ENCODE data around the gene CDK2.
"Not testable (repeated sequence)": the region's sequence is repeated elsewhere in the genome, so short reads cannot be mapped to it uniquely, and the experiment has no call there.

CDK2 gene

DNA sequence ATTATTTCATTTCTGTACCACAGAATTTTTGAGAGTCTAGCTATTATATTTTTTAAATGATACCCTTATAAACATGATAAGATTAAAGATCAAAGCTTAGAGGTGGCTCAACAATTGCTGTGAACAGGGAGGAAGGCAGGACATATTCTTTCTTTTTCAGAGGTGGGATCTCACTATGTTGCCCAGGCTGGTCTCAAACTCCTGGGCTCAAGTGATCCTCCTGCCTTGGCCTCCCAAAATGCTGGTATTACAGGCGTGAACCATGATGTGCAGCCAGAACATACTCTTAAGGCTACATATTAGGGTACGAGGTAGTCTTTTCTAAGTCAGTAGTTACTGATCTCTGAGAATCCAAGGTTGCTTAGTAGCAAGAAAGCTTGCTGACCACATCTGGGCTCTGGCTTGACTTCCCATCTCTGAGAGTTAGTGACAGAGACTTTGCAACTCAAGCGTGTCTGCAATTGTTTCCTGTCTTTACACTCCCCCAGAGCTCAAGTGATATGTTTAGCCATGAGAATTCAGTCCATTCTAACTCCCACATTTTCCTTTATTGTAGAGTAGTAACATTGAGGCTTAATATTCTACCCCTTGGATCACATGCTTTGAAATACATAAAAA is 15.8 kb downstream of the CDK2 start:
- DNase-seq, result peak; percentile 68

DNA sequence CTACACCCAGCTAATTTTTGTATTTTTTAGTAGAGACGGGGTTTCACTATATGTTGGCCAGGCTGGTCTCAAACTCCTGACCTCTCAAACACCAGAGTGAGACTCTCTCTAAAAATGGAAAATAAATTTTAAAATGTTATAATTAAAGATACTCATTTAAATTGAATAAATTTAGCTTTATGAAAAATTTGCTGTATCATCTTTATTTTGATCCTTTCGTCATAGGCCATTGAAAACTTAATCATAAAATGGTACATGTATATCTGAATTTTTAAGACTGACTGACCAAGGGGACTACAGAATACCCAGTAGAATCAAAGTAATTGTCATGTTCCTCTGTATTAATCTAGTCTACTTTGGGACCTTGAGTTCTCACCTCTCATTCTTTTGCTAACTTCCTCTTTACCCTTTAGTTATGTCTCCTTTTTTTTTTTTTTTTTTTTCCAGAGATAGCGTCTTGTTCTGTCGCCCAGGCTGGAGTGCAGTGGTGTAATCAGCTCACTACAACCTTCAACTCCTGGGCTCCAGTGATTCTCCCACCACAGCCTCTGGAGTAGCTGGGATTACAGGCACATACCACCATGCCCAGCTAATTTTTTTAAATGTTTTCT is 16.7 kb downstream of the CDK2 start:
- peak; percentile 54 for DNase-seq

DNA sequence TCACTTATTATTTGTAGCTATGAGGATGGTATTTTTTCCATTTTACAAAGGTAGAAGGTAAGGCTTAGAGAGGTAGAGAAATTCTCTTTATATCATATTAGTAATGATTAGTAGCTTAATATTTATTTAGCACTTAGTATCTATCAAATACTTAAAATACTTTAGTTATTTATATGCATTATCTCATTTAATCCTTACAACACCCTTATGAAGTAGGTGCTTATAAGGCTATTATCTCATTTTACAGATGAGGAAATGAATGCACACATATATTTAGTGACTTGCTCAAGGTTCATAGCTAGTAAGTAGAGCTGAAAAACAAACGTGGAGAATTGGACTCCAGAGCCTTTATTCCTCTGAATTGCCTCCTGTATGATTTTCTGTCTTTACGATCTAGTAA is 18.2 kb downstream of the CDK2 start:
- no peak for DNase-seq

DNA sequence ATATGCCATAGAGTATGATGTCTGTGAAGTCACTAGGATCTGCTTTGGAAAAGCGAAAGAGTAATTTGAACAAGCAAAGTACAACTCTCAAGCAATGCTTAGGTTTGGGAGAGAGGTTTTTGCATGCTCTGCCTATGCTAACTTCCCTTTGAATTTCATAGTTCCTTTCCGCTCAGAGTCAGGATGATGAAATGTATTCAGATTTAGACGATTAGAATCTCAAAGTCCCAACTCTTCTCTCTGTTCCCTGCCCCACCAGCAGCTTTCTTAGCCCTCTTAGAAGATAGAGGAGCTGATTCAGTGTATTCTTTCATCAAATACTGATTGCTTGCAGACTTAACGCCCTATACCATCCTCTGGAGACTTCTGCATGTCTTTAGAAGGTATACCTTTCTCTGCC is 18.7 kb downstream of the CDK2 start:
- no peak for DNase-seq

DNA sequence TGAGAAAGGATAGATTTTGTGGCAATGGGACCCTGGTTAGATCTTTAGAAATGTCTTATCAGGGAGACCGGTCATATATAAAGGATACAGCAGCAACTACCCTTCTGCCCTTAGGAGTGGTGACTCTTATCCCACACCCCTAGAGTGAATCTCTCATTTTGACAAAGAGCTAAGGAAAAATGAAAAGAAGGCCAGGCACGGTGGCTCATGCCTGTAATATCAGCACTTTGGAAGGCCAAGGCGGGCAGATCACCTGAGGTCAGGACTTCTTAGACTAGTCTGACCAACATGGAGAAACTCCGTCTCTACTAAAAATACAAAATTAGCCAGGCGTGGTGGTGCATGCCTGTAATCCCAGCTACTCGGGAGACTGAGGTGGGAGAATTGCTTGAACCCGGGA is 19.3 kb downstream of the CDK2 start:
- DNase-seq, result not testable (repeated sequence)

DNA sequence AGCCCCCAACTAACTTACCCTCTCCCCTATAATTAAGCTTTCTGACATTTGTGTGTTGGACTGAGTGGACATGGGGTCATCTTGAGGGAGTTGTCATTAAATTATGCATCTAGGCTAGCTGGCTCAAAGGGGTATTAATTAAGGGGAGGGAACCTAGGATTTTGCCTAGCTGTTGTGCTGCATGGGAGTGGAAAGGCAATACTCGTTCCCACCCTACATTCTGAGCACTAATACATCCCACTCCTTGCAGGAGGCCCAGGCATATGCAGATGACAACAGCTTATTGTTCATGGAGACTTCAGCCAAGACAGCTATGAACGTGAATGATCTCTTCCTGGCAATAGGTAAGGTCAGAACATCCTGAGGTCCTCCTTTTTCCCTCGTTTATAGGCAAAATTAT is 24.5 kb downstream of the CDK2 start:
- no peak for DNase-seq

DNA sequence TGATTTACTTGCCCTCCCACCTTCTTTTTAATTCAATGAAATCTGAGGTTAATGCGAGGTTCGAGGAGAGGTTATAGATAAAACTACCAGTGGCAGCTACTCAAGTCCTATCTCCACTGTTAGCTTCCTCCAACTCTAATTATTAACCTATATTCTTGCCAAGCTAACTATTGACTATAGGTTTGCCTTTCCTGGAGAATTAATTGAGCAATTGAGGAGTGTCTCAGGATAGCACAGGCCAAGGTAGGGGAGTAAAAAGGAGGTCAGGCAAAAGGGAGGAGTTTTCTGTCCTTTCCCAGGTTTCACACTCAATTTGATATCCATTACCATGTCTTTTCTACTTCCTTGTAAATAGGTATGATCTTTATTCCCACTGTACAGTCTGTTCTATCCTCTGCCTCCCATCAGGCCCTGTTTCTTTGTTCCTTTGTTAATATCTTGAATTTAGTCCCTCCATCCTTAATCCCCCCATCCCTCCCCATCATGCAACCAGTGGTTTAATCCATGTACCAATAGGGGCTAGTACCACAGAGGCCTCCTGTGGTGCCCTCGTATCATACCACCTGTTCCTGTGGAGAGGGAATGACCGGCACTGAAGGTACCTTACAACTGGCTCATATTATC is 26.7 kb downstream of the CDK2 start:
- no peak for DNase-seq

DNA sequence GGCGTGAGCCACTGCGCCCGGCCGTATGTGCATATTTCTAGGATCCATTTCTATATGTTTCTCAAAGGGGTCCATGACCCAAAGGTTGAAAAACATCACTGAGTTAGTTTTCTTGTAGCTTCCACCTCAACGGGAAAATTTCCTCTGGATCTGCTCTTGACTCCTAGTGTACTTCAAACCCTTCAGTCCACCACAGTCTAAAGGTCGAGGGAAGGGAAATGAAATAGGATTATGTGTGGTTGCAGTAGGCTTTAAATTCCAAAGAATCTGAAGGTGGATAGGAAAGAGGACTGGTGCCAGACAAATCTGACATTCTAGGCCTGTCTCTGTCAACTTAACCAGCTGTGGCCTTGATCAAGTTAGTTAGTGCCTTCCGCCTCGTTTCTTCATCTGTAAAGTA is 28.7 kb downstream of the CDK2 start:
- no peak for DNase-seq

DNA sequence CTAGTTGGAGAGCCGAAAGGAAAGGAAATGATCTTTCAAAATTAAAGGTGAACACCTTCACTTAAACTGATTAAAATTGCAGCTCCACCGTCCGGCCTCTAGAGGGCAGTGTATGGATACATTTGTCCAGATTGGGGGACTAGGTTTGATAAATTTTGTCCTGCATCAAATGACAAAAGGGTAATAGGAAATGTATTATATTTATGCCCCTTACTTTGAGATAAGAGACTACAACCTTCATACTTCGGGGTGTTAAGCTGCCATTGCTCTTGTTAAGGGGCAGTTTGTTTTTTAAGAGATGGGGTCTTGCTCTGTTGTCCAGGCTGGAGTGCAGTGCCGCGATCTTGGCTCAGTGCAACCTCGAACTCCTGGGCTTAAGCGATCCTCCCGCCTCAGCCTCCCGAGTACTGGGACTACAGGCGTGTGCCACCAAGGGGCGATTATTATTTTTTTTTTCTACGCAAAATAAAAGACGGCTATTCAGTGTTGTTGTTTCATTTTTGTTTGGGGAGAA is 29.6 kb downstream of the CDK2 start:
- DNase-seq, result peak; percentile 64

DNA sequence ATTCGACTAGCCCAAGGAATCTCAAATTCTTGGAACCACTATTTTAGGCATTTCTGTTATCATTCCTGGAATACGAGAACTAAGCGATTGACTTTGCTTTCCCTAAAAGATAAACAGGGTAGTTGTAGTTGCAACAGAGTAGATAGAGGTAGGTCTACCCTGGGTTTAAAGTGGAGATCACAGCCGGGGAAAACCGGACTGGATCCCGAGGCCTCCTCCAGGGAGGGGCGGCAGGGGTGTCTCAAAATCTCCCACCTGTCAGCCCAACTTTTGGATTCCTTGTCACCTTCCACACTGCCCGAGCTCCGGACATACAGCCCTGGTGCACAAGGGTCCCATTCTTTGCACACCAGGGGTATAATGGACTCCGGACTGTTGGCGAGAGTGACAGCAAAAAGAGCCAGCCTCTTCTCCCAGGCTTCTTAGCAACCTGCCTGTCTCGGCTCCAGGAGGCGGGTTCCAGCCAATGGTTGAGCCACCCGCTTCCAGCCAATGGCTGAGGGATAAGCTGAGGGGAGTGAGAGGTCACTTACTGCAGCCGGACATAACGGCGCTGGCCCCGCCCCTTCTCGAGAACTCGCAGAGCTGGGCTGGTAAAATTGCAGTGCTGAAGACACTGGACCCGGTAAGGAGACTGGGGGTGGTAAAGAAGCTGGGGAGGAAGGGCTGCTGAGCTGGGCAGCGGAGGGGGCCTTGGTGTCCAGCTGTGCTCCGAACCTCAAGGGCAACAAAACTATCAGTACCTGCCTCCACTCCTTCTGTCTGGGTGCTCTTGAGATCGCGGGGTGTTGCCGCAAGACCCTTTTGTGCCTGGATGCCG is 30.3 kb downstream of the CDK2 start, which contains the start of gene SUOX:
Gene SUOX (plus strand): TSS at position 562 of the 820 bp plus-strand sequence. CDS start 4,946 bp downstream, outside the sequence.
- peak; percentile 97 for DNase-seq

DNA sequence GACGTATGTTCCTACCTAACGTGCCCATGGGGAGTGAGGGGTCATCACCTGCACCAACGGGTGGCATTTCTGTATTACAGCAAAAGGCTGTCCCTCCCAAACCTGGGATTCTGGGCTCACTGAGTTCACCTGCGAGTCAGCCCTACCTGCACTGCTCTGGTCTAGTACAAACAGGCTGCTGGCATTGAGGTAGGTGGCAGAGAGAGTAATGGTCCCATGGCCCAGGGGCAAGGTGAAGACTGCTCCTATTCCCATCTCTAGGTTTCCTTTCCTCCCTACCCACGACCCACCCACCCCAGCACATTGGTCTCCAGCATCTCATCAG is 30.9 kb downstream of the CDK2 start:
- DNase-seq, result no peak

DNA sequence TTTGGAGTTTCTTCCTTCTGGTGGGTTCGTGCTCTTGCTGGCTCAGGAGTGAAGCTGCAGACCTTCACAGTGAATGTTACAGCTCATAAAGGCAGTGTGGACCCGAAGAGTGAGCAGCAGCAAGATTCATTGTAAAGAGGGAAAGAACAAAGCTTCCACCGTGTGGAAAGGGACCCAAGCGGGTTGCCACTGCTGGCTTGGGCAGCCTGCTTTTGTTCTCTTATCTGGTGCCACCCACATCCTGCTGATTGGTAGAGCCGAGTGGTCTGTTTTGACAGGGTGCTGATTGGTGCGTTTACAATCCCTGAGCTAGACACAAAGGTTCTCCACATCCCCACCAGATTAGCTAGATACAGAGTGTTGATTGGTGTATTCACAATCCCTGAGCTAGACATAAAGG is 32.9 kb downstream of the CDK2 start:
- DNase-seq, result not testable (repeated sequence)

DNA sequence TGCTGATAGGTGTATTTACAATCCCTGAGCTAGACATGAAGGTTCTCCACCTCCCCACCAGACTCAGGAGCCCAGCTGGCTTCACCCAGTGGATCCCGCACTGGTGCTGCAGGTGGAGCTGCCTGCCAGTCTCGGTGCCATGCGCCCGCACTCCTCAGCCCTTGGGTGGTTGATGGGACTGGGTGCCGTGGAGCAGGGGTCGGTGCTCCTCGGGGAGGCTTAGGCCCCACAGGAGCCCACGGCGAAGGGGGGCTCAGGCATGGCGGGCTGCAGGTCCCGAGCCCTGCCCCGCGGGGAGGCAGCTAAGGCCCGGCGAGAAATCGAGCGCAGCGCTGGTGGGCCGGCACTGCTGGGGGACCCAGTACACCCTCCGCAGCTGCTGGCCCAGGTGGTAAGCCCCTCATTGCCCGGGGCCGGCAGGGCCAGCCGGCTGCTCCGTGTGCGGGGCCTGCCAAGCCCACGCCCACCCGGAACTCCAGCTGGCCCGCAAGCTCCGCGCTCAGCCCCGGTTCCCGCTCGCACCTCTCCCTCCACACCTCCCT is 33.4 kb downstream of the CDK2 start:
- not testable (repeated sequence) for DNase-seq

DNA sequence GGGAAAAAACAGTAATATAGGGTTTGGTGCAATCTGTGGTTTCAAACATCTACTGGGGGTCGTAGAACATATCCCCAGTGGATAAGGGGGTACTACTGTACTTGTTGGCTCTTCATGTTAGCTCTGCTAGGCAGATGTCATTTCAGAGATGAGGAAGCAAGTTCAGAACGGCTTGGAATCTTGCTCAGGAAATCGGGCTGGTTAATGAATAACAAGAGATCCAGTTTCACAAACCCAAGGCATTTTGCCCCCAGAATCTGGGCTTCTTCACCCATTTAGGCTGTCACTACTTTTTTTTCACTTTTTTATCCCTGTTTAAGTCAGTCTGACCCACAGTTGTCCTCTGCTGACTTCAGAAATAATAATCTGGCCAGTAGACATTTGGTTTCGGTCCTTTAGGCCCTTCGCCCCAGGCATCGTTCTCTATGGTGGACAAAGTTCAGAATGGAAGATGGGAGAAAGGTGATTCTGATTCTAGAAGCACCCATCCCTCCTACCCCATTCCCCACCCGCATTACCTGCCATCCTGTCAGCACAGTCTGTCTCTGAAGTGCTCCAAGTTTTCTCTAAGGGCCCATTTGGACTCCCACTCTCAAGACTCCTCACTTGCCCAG is 35.0 kb downstream of the CDK2 start:
- no peak for DNase-seq

DNA sequence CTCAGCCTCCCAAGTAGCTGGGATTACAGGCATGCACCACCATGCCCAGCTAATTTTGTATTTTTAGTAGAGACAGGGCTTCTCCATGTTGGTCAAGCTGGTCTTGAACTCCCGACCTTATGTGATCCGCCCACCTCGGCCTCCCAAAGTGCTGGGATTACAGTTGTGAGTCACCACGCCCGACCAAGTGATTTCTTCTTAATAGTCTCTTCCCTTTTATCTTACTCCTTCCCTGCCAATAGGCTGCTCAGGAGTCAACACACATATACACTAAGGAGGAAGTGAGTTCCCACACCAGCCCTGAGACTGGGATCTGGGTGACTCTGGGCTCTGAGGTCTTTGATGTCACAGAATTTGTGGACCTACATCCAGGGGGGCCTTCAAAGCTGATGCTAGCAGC is 36.7 kb downstream of the CDK2 start:
- DNase-seq, result peak; percentile 93

DNA sequence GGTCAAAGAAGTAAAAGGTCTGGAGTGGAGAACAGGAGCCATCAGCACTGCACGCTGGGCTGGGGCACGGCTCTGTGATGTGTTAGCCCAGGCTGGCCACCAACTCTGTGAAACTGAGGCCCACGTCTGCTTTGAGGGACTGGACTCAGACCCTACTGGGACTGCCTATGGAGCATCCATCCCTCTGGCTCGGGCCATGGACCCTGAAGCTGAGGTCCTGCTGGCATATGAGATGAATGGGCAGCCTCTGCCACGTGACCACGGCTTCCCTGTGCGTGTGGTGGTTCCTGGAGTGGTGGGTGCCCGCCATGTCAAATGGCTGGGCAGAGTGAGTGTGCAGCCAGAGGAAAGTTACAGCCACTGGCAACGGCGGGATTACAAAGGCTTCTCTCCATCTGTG is 37.6 kb downstream of the CDK2 start:
- DNase-seq, result no peak

DNA sequence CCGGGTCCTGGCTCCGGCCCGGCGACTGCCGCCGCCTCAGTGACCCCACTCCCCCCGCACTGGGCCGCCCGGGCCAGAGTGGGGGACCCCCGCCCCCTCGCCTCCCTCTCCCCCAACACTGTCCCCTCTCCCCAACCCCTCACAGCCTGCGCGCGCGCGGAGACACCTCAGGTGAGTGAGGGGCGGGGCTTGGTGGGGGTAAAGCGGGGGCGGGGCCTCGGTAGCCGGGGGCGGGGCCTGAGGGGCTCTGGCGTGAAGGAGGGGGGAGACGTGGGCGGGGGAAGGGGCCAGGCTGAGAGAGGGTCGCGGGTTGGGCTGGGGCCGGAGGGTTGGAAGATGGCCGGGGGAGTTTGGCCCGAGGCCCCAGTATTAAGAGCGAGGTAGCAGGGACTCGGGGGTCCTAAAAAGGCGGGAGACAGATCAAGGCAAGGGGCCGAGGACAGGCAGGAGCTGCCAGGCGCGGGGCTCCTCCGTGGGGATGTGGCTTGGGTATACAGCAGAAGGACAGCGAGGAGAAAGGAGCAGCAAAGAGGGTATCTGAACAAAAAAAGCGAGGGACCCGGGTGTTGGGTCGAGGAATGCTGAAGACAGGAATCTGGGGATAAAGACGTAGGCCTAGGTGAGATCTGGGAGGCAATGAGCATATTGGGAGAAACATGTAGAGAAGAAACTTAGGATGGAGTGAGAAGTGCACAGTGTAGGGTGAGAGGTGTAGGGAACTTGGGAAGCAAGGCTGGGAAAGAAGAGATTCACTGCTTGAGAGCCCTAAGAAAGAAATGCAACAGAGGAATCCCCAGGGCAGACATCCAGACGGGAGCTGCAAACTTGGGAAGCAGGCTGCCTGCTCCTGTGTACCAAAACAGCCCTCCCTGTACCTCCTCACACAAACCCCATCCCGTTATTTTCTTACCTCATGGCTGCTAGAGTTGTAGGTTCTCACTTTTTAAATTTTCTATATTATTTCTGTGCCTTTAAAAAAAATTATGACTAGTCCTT is 41.2 kb downstream of the CDK2 start:
- DNase-seq, result no peak

DNA sequence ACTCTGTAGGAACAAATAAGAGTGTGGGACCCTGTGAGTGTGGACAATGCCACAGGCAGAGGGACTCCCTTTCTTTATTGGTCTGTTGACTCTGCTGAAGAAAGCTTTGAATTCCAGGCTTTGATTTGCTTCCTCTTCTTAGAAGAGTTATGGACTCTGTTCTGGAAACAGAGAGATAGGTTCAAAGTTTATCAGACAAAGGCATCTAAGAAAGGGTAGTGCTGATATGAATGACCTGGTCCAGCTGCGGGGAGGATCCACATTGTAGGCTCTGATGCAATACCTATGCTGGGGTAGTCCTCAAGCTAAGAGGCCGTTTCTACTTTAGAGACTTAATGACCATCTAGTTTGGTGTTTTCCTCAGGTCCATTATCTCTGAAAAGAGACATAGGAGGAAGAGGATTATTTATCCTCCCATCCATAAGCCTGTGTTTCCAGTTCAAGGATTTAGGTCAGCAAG is 43.5 kb downstream of the CDK2 start:
- DNase-seq, result no peak

DNA sequence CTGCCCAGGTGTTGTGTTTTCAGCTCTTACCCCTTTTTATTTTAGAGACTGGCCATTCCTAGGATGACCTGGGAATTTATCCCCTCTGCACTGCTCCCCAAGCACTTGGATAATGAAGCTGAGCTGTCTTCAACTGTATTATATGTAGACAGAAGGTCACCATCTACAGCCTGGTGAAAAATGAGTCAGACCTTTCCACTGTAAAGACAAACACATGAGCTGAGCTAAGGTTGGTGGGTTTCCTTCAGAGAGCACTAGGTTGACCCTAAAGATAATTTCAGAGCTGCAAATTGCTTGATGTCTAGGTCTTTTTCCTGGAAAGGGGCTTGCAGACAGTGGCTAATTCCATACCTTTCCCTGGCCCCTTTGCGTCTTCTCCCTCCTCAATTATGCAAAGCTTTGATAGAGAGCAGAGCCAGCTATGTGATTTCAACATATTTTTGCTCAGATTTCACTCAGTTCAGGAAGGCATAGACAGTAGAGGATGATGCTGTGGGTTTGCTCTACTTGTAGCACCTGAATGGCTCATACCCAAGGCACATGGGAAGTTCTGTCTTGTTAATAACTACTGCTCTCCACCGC is 45.0 kb downstream of the CDK2 start:
- DNase-seq, result no peak

DNA sequence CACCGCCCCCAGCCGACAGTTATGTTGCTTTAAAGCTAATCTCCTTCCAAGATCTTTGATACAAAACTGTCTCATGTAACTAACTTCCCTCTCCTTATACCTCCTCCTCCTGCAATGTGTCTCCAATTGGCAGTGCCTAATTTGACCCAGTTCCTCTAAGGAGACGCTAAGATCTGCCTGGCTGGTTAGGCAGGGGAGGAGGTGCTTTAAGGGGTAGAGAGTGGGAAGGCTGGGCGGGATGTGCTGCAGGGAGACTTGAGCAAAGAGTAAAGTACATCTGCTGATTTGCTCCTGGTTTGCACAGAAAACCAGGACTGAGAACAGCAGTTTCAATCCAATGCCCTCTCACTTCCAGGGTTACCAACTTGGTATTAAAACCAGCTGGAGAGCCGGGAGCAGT is 46.9 kb downstream of the CDK2 start:
- DNase-seq, result no peak

DNA sequence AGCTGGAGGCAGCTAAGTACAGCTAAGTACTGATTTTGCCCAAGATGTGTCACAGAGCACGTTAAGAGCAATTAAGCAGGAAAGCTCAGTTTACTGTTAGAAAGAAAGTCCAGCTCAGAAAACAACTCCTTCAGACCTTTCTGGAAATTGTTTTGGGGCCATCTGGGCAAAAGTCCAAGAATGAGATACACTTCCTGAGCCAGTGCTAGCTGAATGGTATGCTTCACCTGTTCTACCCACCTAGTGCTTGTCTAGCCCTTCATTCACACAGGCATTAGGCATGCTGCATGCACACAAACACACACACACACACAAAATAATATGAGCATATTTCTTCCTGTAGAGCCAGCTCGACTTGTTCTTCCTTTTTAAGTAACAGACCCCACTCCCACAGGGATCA is 47.6 kb downstream of the CDK2 start:
- no peak for DNase-seq
